Measurements from ENCODE around the gene MARK1.

- no peak for TF ChIP-seq CTCF (IDR thresholded peaks at IDR 0.05)
- no peak for TF ChIP-seq POLR2A (IDR thresholded peaks at IDR 0.05)
Measured at GRCh38 chr1:220655961-220656740, 128.2 kb downstream of the MARK1 start.
